B cell (primary cell): Measurements from ENCODE around the gene PDZRN4.

ENCODE experiments used
- CTCF ChIP-seq: fragments of 200-600 bp; IDR thresholded peaks from one replicate; pipeline ENCODE4 v1.8.0; 2022; ENCODE audit warnings: antibody characterized with exemption, mild to moderate bottlenecking
- EZH2 ChIP-seq: IDR thresholded peaks from 2 replicates; pipeline ENCODE4 v1.6.1; 2012; ENCODE audit warnings: borderline replicate concordance, low read depth, mild to moderate bottlenecking, moderate library complexity, low read length; ENCODE audit not compliant: insufficient read depth, poor library complexity, severe bottlenecking

GRCh38 chr12:41248391-41248790, 60.3 kb downstream of the PDZRN4 start:
- TF ChIP-seq CTCF: no peak
- no peak for TF ChIP-seq EZH2
